Osteoblast (primary cell): Measurements from ENCODE around the gene PPP1R9A. TPM values are rescaled to one million over a fixed set of nuclear protein-coding genes. Genes with fewer than 3 reads are reported as not detected.

ENCODE experiments used
- DNase-seq: peaks from one replicate; pipeline ENCODE4 v3.0.0; 2011; ENCODE audit warnings: low spot score, mixed read lengths; ENCODE audit not compliant: insufficient read length; ENCODE audit errors: missing footprints
- H2AFZ ChIP-seq: 2 replicates; pipeline ENCODE4 v1.6.0; 2011; ENCODE audit warnings: mild to moderate bottlenecking, low read length
- H3K27ac ChIP-seq: 2 replicates; pipeline ENCODE4 v1.5.1; 2011; ENCODE audit warnings: mild to moderate bottlenecking, low read depth, low read length, moderate library complexity
- H3K27me3 ChIP-seq: 2 replicates; pipeline ENCODE4 v1.6.0; 2012; ENCODE audit warnings: mild to moderate bottlenecking, control low read depth, inconsistent platforms, low read length, moderate library complexity; ENCODE audit not compliant: insufficient read depth
- H3K36me3 ChIP-seq: 2 replicates; pipeline ENCODE4 v1.5.1; 2011; ENCODE audit warnings: mild to moderate bottlenecking, low read length, control low read depth, moderate library complexity; ENCODE audit not compliant: insufficient read depth
- H3K4me1 ChIP-seq: 2 replicates; pipeline ENCODE4 v1.5.1; 2011; ENCODE audit warnings: mild to moderate bottlenecking, low read length, control low read depth, moderate library complexity; ENCODE audit not compliant: insufficient read depth
- H3K4me2 ChIP-seq: 2 replicates; pipeline ENCODE4 v1.6.0; 2011; ENCODE audit warnings: mild to moderate bottlenecking, low read length; ENCODE audit not compliant: insufficient read depth
- H3K4me3 ChIP-seq: fragments of 200-600 bp; sonication (generic); 3 replicates; pipeline ENCODE4 v1.5.1; 2012; ENCODE audit warnings: mild to moderate bottlenecking, low read length, inconsistent platforms; ENCODE audit not compliant: insufficient read depth
- H3K79me2 ChIP-seq: 2 replicates; pipeline ENCODE4 v1.6.0; 2012; ENCODE audit warnings: mild to moderate bottlenecking, low read length, control low read depth, inconsistent platforms; ENCODE audit not compliant: insufficient read depth
- H3K9me3 ChIP-seq: 2 replicates; pipeline ENCODE4 v1.5.1; 2011; ENCODE audit warnings: low read depth, low read length, control low read depth
- H4K20me1 ChIP-seq: 2 replicates; pipeline ENCODE4 v1.6.0; 2012; ENCODE audit warnings: mild to moderate bottlenecking, low read length, control low read depth; ENCODE audit not compliant: insufficient read depth
- CTCF ChIP-seq: IDR thresholded peaks from 2 replicates; pipeline ENCODE4 v1.5.1; 2011; ENCODE audit warnings: mild to moderate bottlenecking, low read depth, low read length, moderate library complexity; ENCODE audit errors: extremely low read depth
- total RNA-seq: library from RNA; depleted of rRNA; stranded (reverse); fragments of >200 nt; gene quantifications from 2 replicates; pipeline ENCODE4 v1.2.3, GENCODE V29; 2012

PPP1R9A gene
- total RNA-seq, 1 donor, result under 0.01 TPM

GRCh38 chr7:95035295-95035694 is 127.9 kb downstream of the PPP1R9A start:
- H2AFZ ChIP-seq, result no peak overlapping the region
- no peaks in the 10 kb centered on the region for H3K36me3 ChIP-seq
- H3K4me3 ChIP-seq, result no peak overlapping the region
- H3K79me2 ChIP-seq, result no peaks in the 10 kb centered on the region
- no peaks in the 10 kb centered on the region for H3K4me1 ChIP-seq
- no peak overlapping the region for H3K4me2 ChIP-seq
- no peak for DNase-seq
- H3K27ac ChIP-seq, result no peak overlapping the region
- no peaks in the 10 kb centered on the region for H3K9me3 ChIP-seq
- H3K27me3 ChIP-seq, result no peaks in the 10 kb centered on the region
- no peaks in the 10 kb centered on the region for H4K20me1 ChIP-seq
- no peak for TF ChIP-seq CTCF

GRCh38 chr7:95041031-95041430 is 133.6 kb downstream of the PPP1R9A start:
- Histone ChIP-seq H3K4me2 (no peak overlapping the region), H3K4me1 (no peaks in the 10 kb centered on the region), H3K4me3 (no peak overlapping the region), H3K9me3 (no peaks in the 10 kb centered on the region), H2AFZ (no peak overlapping the region), H3K27me3 (no peaks in the 10 kb centered on the region), H3K79me2 (no peaks in the 10 kb centered on the region), H4K20me1 (no peaks in the 10 kb centered on the region), H3K27ac (no peak overlapping the region), H3K36me3 (no peaks in the 10 kb centered on the region)
- TF ChIP-seq CTCF, result no peak
- peak; percentile 13 for DNase-seq

- no peak overlapping the region for H3K4me3 ChIP-seq
- H3K27me3 ChIP-seq, result peaks cover 5% of the 10 kb centered on the region
- H3K4me2 ChIP-seq, result no peak overlapping the region
- no peaks in the 10 kb centered on the region for H3K9me3 ChIP-seq
- H3K36me3 ChIP-seq, result no peaks in the 10 kb centered on the region
- H2AFZ ChIP-seq, result no peak overlapping the region
- H4K20me1 ChIP-seq, result no peaks in the 10 kb centered on the region
- TF ChIP-seq CTCF, result peak; percentile 52
- DNase-seq, result peak; percentile 3
- no peak overlapping the region for H3K27ac ChIP-seq
- H3K79me2 ChIP-seq, result no peaks in the 10 kb centered on the region
- H3K4me1 ChIP-seq, result no peaks in the 10 kb centered on the region
Measured at GRCh38 chr7:95045236-95045923, 138.0 kb downstream of the PPP1R9A start.

GRCh38 chr7:95046494-95047240 is 139.3 kb downstream of the PPP1R9A start:
- H3K4me2 ChIP-seq, result no peak overlapping the region
- H3K36me3 ChIP-seq, result no peaks in the 10 kb centered on the region
- H3K9me3 ChIP-seq, result no peaks in the 10 kb centered on the region
- no peaks in the 10 kb centered on the region for H3K4me1 ChIP-seq
- no peaks in the 10 kb centered on the region for H4K20me1 ChIP-seq
- DNase-seq, result no peak
- H3K27me3 ChIP-seq, result peaks cover 5% of the 10 kb centered on the region
- TF ChIP-seq CTCF, result no peak
- no peak overlapping the region for H2AFZ ChIP-seq
- H3K27ac ChIP-seq, result no peak overlapping the region
- no peak overlapping the region for H3K4me3 ChIP-seq
- H3K79me2 ChIP-seq, result no peaks in the 10 kb centered on the region
